Stimulated activated naive CD8-positive, alpha-beta T cell treated with anti-CD3 and anti-CD28 coated beads, Interleukin-15, amount 100 ng/mL, for 72 hours (primary cell): Measurements from ENCODE around the gene LRRC17.

ENCODE experiments used
- ATAC-seq: fragments of 150-1000 bp; cut with Tn5 transposase; 2 replicates; pipeline ENCODE4 v1.10.0; 2021; ENCODE audit warnings: mild to moderate bottlenecking, moderate library complexity
- DNase-seq, 2 donors: peaks; one replicate each; pipeline ENCODE4 v3.0.0; 2021 to 2022
- H3K27ac Mint-ChIP-seq, 2 donors: one replicate each; pipeline ENCODE4 v1.8.0; 2022; ENCODE audit warnings: mild to moderate bottlenecking in 2 of 2, mixed read lengths in 2 of 2, moderate library complexity in 2 of 2
- H3K27me3 Mint-ChIP-seq: one replicate; pipeline ENCODE4 v1.8.0; 2022; ENCODE audit warnings: mixed read lengths
- H3K4me1 Mint-ChIP-seq: one replicate; pipeline ENCODE4 v1.8.0; 2022; ENCODE audit warnings: mild to moderate bottlenecking, mixed read lengths
- H3K4me3 Mint-ChIP-seq, 2 donors: one replicate each; pipeline ENCODE4 v1.8.0; 2022; ENCODE audit warnings: mild to moderate bottlenecking in 2 of 2, mixed read lengths in 2 of 2, moderate library complexity in 1 of 2
- H3K9me3 Mint-ChIP-seq, 2 donors: one replicate each; pipeline ENCODE4 v1.8.0; 2022; ENCODE audit warnings: mixed read lengths in 2 of 2

Gene LRRC17

DNA sequence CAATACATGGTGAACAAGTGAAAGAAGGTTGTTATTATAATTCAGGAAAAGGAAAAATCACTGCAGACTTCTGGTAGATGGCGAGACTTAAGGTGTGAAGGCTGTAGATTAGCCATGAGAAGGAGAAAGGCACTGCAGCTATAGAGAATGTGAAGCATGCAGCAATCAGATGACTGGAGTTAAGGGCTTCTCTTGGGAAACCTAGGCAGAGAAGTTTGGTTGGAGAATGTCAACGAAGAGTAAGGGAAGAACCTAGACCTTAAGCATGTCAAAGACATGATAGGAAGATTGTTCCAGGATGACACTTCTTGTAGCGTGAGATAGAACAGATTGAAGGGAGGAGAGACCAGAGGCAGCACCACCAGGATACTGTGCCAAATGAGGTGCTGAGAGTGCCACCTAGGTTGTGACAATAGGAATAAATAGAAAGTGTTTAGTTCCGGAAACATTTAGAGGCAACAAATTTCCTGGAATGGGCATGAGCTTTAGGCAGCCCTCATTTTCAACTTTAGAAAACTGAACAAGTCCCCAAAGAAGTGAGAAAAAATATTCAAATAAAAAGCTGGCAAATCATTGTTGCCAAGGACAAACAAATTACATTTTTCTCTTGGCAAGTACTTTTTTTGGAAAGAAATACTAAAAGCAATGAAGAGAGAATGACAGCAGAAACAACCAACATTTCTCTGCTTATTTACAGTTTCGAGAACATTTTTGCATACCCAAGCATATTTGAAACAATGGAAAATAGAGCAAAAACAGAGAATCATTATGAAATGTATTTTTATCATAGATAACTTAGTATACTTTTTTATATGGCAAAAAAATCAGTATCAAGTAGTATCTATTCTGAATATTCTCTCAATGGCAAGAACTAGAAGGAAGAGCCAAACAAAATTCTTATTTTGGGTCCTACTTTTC is 4.9 kb downstream of the LRRC17 start:
- Mint-ChIP-seq H3K4me3 (no peak overlapping the region), H3K27me3 (no peaks in the 10 kb centered on the region)
- DNase-seq = no peak

DNA sequence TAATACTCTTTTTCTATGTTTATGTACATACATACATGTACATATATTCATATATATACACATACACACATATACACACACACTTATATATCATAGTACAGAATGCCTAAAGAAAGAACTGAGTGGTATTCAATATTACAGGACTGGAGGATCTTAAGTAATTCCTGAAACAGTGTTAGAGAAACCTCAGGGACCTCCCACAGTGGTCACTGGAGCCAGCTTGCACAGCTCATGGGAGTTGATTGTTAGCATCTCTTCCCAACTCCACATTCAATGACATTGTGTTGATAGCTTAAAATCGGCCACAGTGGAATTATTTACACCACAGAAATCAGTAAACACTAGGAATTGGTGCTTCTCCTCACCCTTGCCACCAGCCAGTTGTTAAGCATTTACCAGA is 6.0 kb downstream of the LRRC17 start:
- no peak for ATAC-seq
- H3K9me3 Mint-ChIP-seq = no peaks in the 10 kb centered on the region
- H3K27me3 Mint-ChIP-seq = no peaks in the 10 kb centered on the region
- no peak overlapping the region for H3K4me3 Mint-ChIP-seq
- no peak overlapping the region for H3K27ac Mint-ChIP-seq
- H3K4me1 Mint-ChIP-seq = no peaks in the 10 kb centered on the region
- no peak for DNase-seq

More for the DNA sequence above, 4.9 kb downstream of the LRRC17 start:
- Mint-ChIP-seq H3K4me1 (peaks cover 4% of the 10 kb centered on the region), H3K27ac (peak overlapping the region in 1 of 2 donors; percentile 34), H3K9me3 (no peaks in the 10 kb centered on the region)
- no peak for ATAC-seq

DNA sequence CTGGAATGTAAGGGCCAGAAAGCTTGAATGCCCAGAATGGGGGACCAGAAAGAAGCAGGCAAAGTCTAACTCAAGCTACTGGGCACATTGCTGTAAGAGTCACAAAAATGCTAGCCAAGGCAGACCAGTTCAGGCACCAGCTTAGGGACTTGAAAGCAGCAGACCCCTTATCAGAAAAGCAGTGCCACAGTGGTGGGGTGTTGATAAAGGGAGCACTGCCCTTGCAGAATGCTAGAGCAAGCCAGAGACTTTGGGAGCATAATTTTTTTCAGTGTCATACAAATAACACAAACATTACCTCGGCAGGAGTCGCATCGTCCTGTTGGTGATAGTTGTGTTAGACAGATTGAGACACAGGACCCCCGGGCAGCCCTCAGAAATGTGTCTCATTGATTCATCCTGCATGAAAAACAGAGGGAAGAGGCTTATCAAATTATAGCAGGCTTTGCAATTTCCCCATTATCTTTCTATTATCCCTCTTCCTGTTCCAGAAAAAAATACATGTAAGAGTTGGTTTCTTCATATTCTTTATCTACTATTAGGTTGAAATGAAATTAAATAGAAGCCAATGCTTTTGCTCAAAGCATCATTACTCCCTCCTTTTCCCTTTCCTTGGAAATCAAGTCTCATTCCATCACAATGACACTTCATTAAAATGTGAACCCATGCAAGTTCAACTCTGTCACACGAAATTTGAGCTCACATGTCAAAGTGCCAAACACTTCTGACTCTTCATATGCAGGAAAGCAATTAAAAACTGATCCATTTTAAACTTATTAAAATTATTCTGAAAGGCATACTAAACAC is 13.4 kb downstream of the LRRC17 start:
- Mint-ChIP-seq H3K27me3 (no peaks in the 10 kb centered on the region), H3K9me3 (no peaks in the 10 kb centered on the region), H3K4me1 (no peaks in the 10 kb centered on the region), H3K27ac (no peak overlapping the region), H3K4me3 (no peak overlapping the region)
- DNase-seq (no peak), ATAC-seq (no peak)

DNA sequence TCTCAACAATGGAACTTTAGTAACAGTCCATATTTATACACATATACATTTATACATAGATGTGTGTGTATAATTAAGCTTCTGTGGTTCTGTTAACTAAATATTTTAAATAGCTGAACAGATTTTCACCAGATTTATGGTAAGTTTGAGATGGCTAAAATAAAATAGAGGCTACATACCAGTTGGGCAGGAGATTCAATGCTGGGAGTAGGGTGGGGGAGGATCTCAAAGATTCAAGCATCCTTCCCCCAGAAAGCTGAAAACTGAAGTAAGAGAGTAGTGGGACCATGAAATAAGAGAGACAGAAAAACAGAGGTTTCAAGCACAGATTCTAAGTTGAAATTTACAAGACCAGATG is 14.0 kb downstream of the LRRC17 start:
- ATAC-seq = no peak

DNA sequence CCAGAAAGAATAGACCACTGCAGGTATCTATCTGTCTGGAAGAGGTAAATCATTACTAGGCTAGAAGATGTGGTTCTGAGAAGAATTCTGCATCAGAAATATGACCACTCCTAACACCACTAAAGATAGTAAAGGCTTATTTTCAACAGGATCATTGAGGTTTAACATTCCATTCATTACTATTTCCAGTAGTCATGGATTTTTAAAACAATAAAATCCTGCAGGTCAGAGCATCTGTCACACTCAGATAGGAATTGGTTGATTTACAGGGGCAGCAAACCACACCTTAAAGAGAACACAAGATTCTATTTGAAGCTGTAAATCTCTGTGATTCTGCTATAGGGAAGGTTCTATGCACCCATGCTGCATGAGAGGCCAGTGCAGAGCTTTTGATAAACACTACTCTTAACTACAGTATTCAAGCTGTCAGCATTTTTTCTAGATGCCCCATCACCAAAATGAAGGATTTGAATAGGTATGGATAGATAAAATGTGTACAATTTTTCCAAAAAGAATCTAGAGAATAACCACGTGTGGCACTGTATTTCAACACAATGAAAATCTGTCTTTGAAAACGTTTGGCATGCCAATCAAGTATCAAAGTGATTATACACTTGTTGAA is 14.6 kb downstream of the LRRC17 start:
- H3K27ac Mint-ChIP-seq = no peak overlapping the region
- no peak for ATAC-seq
- no peak for DNase-seq
- H3K27me3 Mint-ChIP-seq = no peaks in the 10 kb centered on the region
- H3K4me1 Mint-ChIP-seq = no peaks in the 10 kb centered on the region
- no peaks in the 10 kb centered on the region for H3K9me3 Mint-ChIP-seq
- H3K4me3 Mint-ChIP-seq = no peak overlapping the region

More for the DNA sequence above, 14.0 kb downstream of the LRRC17 start:
- H3K4me1 Mint-ChIP-seq = no peaks in the 10 kb centered on the region
- no peak for DNase-seq
- no peaks in the 10 kb centered on the region for H3K9me3 Mint-ChIP-seq
- H3K27me3 Mint-ChIP-seq = no peaks in the 10 kb centered on the region
- no peak overlapping the region for H3K4me3 Mint-ChIP-seq
- H3K27ac Mint-ChIP-seq = no peak overlapping the region

DNA sequence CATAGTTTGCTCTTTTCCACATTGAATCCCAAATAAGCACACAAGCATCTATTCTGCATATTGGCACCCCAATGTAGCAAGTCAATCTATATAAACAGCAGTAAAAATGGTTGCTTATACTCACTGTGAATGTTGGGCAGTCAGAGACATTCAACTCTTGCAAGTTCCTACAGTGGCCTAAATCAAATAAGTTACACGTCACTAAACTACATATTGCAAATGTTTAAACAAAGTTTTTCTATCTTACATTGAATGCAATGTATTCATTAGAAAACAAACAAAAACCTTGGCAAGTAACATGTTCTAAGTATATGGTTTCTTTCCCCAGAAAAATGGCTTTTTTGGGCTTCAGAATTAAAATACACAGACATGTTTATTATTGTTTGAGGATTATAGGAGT is 19.0 kb downstream of the LRRC17 start:
- Mint-ChIP-seq H3K27me3 (no peaks in the 10 kb centered on the region), H3K4me1 (no peaks in the 10 kb centered on the region), H3K4me3 (no peak overlapping the region), H3K9me3 (no peaks in the 10 kb centered on the region), H3K27ac (no peak overlapping the region)
- DNase-seq = no peak
- ATAC-seq = no peak

DNA sequence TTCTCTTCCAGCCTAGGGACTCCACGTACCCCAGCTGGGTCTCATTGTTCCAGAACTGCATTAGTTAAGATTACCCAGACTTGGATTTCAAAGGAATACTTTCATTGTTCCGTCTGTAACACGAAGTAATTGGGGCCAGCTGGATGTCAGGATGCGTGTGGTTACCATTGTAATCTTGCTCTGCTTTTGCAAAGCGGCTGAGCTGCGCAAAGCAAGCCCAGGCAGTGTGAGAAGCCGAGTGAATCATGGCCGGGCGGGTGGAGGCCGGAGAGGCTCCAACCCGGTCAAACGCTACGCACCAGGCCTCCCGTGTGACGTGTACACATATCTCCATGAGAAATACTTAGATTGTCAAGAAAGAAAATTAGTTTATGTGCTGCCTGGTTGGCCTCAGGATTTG is 21.0 kb downstream of the LRRC17 start:
- H3K9me3 Mint-ChIP-seq = no peaks in the 10 kb centered on the region

DNA sequence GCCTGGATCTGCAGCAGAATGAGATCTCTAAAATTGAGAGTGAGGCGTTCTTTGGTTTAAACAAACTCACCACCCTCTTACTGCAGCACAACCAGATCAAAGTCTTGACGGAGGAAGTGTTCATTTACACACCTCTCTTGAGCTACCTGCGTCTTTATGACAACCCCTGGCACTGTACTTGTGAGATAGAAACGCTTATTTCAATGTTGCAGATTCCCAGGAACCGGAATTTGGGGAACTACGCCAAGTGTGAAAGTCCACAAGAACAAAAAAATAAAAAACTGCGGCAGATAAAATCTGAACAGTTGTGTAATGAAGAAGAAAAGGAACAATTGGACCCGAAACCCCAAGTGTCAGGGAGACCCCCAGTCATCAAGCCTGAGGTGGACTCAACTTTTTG is 21.4 kb downstream of the LRRC17 start:
- Mint-ChIP-seq H3K27ac (no peak overlapping the region), H3K27me3 (no peaks in the 10 kb centered on the region), H3K4me1 (no peaks in the 10 kb centered on the region), H3K9me3 (no peaks in the 10 kb centered on the region), H3K4me3 (no peak overlapping the region)
- DNase-seq = no peak
- ATAC-seq = no peak

More for the DNA sequence above, 21.0 kb downstream of the LRRC17 start:
- ATAC-seq (no peak), DNase-seq (no peak)
- H3K4me3 Mint-ChIP-seq = no peak overlapping the region
- H3K4me1 Mint-ChIP-seq = no peaks in the 10 kb centered on the region
- H3K27me3 Mint-ChIP-seq = no peaks in the 10 kb centered on the region
- no peak overlapping the region for H3K27ac Mint-ChIP-seq

DNA sequence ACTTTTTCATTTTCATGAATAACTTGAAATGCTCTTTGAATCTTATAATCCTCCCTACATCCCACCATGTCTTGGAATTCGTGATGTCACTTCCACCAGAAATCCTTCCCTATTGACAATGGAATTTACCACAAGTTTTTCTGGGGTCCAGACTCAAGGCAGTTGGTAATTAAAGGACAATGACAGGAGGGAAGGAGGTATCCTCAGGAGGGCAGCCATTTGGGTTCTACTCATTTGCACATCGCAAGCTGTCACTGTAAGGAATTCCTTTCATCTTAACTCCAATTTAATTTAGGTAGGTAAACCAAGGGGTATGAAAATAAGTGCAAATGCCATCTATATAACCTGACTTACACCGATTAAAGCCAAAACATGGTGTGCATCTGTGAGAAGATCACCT is 21.9 kb downstream of the LRRC17 start:
- H3K4me1 Mint-ChIP-seq = no peaks in the 10 kb centered on the region
- DNase-seq (no peak), ATAC-seq (no peak)
- no peaks in the 10 kb centered on the region for H3K9me3 Mint-ChIP-seq
- no peak overlapping the region for H3K27ac Mint-ChIP-seq
- no peaks in the 10 kb centered on the region for H3K27me3 Mint-ChIP-seq
- H3K4me3 Mint-ChIP-seq = no peak overlapping the region

DNA sequence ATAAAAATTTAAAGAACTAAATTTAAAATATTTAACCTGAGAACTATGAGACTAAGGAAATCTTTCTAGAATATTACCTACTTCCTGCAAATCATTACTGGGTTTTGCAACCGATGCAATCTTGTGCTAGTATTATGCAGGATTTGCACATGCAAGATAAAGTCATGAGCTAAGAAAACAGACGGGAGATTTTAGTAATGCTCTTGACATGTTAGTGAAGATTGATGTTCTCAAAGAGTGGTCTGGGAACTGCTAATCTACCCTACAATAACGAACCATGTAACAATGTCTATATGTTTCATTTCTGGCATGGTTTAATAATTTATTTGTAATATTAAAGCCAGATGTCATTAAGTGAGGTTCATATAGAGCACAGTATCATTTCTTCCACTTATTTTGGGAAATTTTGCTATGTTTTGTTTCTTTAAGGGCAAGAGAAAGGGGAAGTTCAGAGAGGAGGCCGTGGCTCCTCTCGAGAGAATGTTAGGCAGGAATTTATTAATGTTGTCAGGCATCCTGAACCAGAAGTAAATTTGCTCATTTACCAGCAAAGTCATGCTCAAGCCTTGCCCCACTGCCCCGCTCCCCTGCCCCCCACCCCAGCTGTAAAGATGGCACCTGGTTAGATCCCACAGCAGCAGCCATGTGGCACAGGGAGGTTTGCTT is 22.8 kb downstream of the LRRC17 start:
- ATAC-seq (no peak), DNase-seq (no peak)
- H3K27ac Mint-ChIP-seq = no peak overlapping the region
- no peaks in the 10 kb centered on the region for H3K4me1 Mint-ChIP-seq
- no peaks in the 10 kb centered on the region for H3K27me3 Mint-ChIP-seq
- H3K9me3 Mint-ChIP-seq = no peaks in the 10 kb centered on the region
- H3K4me3 Mint-ChIP-seq = no peak overlapping the region

DNA sequence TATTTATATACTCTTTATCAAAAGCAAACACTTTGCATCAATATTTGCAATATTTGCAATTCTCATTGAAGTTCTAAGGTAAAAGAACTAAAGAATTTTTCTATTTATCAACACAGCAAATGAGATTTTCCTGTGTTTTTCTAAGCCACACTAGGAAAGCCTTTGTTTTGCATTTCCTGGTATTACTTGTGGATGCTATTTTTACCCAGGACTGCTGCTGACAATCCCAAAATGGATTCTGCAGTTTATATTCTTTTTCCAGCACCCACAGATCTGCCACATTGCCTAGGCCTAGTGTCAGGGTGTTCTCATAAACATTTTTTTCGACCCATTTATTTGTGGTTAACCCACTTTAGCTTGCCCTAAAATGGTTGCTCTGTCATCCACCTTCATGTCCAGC is 25.9 kb downstream of the LRRC17 start:
- H3K4me3 Mint-ChIP-seq = no peak overlapping the region
- no peak overlapping the region for H3K27ac Mint-ChIP-seq
- H3K27me3 Mint-ChIP-seq = no peaks in the 10 kb centered on the region
- DNase-seq = no peak
- no peaks in the 10 kb centered on the region for H3K9me3 Mint-ChIP-seq
- ATAC-seq = no peak
- H3K4me1 Mint-ChIP-seq = no peaks in the 10 kb centered on the region

DNA sequence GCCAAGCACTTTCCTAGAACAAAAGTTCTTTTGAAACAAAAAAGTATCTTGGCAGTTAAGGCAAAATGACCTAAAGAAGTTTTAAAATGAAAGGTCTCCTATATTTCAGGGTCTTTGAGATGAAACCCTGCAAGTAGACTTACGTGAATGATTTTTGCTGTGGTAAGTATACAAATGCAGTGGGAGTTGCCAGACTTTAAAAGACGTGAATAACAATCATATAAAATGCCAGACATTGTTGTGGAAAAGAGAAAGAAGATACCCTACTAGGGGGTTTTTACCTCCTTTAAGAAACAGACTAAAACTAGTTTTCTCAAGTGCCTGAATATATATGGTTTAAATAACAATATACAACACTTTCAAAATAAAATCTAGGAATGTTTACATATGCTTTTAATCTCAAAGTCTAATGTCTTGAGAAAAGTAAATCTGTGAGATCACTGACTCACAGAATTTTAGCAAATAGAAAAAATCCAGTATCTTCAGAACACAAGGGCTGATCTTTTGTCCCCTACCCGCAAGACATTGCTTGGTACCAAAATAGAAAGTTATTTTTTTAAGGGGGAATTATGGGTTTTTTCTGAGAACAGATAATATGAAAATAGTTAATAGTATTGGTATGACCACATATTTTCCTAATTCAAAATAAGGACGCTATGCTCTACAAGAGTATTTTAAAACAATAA is 29.5 kb downstream of the LRRC17 start:
- Mint-ChIP-seq H3K27ac (no peak overlapping the region), H3K27me3 (no peaks in the 10 kb centered on the region), H3K9me3 (no peaks in the 10 kb centered on the region), H3K4me1 (no peaks in the 10 kb centered on the region), H3K4me3 (no peak overlapping the region)
- DNase-seq (no peak), ATAC-seq (no peak)

DNA sequence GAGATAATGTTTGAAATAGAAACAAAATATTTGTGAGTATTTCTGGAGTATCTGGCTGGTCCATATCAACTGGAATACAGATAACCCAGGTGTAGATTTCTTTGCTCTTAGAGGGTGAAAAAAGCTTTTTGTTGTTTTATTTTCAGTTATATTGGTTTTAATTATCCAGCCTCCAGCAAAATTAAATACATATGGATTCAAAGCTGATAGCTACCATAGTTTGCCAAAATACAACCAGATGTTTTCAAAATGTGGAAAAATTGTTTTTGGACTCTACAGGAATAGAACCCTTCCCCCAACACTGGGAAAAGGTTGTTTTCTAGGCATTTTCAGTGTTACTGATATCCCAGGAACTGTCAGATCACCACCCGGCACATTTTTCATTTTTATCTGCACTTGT is 30.1 kb downstream of the LRRC17 start:
- Mint-ChIP-seq H3K9me3 (no peaks in the 10 kb centered on the region), H3K27me3 (no peaks in the 10 kb centered on the region), H3K4me1 (no peaks in the 10 kb centered on the region), H3K4me3 (no peak overlapping the region), H3K27ac (no peak overlapping the region)
- no peak for ATAC-seq
- DNase-seq = no peak

DNA sequence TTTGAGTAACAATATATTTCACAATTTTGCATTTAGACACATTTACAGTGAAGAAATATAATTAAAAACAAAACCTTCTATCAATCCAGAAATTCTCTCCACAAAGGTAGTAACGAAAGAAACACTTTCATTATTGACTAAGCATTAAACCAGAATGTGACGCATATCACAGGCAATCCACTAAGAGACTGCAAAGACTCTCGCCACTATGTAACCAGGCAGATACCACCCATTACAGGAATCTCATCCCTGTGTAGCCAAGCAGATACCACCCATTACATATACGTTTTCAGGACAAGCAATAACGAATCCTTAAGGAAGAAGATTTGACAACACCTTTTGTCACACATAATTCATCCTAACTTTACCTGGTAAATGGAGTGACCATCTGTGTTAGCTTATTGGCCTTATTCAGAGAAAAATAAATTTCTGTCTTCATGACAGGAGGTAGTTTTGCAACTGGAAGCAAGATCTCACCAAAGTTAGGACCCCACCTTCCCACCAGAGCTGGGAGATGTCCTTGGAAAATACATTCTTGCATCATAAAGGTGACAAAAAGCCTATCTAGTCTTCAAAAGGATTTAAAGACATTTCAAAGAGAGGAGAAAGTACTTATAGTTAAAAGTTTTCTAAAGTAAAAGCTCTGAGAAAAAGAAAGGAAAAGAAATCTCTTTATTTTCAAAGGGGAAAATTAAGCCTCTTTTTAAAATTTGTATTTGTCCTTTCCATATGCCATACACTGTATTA is 30.8 kb downstream of the LRRC17 start:
- ATAC-seq = peak; percentile 53
- Mint-ChIP-seq H3K4me1 (no peaks in the 10 kb centered on the region), H3K27ac (no peak overlapping the region)

More for the DNA sequence above, 30.8 kb downstream of the LRRC17 start:
- H3K4me3 Mint-ChIP-seq = no peak overlapping the region
- no peak for DNase-seq
- no peaks in the 10 kb centered on the region for H3K27me3 Mint-ChIP-seq
- H3K9me3 Mint-ChIP-seq = no peaks in the 10 kb centered on the region
